HUES48 (cell line): ENCODE results near the gene DNAI4.
"Not testable (repeated sequence)": the region's sequence is repeated elsewhere in the genome, so short reads cannot be mapped to it uniquely, and the experiment has no call there.

ENCODE experiments used
- H3K27ac ChIP-seq: one replicate; pipeline ENCODE4 v1.7.0; 2013; ENCODE audit warnings: low read depth, low read length, inconsistent platforms
- H3K27me3 ChIP-seq: 2 replicates; pipeline ENCODE4 v1.6.1; 2013; ENCODE audit warnings: mild to moderate bottlenecking, low read length; ENCODE audit not compliant: control insufficient read depth, insufficient read depth
- H3K36me3 ChIP-seq: 2 replicates; pipeline ENCODE4 v1.6.1; 2013; ENCODE audit warnings: low read length; ENCODE audit not compliant: control insufficient read depth, insufficient read depth
- H3K4me1 ChIP-seq: 2 replicates; pipeline ENCODE4 v1.6.1; 2013; ENCODE audit warnings: mild to moderate bottlenecking, low read length; ENCODE audit not compliant: control insufficient read depth, insufficient read depth
- H3K4me3 ChIP-seq: 2 replicates; pipeline ENCODE4 v1.5.1; 2013; ENCODE audit warnings: mild to moderate bottlenecking, low read depth, low read length
- H3K9ac ChIP-seq: 2 replicates; pipeline ENCODE4 v1.6.1; 2013; ENCODE audit warnings: mild to moderate bottlenecking, low read depth, low read length, moderate library complexity
- H3K9me3 ChIP-seq: 2 replicates; pipeline ENCODE4 v1.6.1; 2013; ENCODE audit warnings: low read length; ENCODE audit not compliant: control insufficient read depth, insufficient read depth

Gene DNAI4

DNA sequence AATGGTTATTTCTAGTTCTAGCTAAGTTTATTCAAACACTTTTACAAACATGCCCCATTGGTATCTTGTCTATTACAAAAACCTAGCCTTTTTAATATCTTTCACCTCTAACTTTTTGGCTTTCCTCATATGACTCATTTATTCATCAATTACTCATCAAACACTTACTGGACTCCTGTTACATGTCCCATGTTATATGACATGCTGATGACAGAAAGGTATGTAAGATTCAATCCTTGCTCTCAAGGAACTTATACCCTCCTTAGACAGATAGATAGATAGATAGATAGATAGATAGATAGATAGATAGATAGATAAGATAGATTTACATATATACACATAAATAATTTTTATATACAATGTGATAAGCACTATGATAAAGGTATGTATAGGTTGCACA is 89.7 kb downstream of the DNAI4 start:
- no peak overlapping the region for H3K27ac ChIP-seq
- H3K9me3 ChIP-seq = no peaks in the 10 kb centered on the region
- H3K4me1 ChIP-seq = no peaks in the 10 kb centered on the region
- no peaks in the 10 kb centered on the region for H3K27me3 ChIP-seq
- H3K9ac ChIP-seq = no peak overlapping the region
- no peak overlapping the region for H3K4me3 ChIP-seq
- no peaks in the 10 kb centered on the region for H3K36me3 ChIP-seq

DNA sequence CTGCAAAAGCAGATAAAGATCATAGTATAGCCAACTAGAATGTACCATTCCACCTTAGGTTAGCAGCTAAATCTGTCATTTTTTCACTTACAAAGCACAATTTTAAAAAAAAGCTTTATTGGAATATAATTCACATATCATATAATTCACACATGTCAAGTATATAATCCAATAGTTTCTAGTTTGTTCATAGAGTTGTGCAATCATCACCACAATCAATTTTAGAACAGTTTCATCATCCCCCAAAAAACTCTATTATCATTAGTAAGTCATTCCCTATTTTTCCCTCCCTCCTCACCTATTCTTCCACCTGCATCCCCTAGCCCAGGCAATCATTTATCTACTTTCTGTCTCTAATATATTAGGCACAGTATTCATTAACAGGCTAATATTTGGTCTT is 91.5 kb downstream of the DNAI4 start:
- H3K9ac ChIP-seq = no peak overlapping the region
- H3K9me3 ChIP-seq = no peaks in the 10 kb centered on the region
- H3K27me3 ChIP-seq = no peaks in the 10 kb centered on the region
- no peak overlapping the region for H3K4me3 ChIP-seq
- no peaks in the 10 kb centered on the region for H3K4me1 ChIP-seq
- H3K36me3 ChIP-seq = no peaks in the 10 kb centered on the region
- H3K27ac ChIP-seq = no peak overlapping the region

DNA sequence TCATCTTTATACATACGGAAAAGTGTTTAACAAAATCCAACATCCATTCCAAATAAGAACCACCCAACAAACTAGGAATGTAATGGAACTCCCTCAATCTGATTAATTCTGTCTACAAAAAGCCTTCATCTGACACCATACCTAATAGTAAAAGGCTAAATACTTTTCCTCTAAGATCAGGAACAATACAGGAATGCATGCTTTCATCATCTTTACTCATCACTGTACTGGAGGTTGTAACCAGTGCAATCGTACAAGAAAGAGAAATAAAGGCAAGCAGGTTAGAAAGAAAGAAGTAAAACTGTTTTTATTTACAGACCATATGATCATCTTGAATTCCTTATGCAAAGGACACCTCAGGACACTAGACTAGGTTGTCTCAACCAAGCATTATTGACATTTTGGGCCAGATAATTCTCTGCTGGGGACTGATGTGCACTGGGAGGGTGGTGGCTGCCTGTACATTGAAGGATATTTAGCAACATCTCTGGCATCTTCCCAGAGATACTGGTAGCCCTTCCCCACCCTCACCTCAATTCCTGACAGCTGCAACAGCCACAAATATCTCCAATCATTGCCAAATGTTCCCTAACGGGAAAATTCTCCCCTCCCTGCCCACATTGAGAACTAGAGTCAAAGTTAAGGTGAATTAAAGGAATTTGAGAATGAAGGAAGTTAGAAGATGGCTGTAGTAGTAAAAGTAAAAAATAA is 93.0 kb downstream of the DNAI4 start:
- Histone ChIP-seq H3K27ac (no peak overlapping the region), H3K4me3 (no peak overlapping the region), H3K4me1 (no peaks in the 10 kb centered on the region), H3K9ac (no peak overlapping the region), H3K9me3 (no peaks in the 10 kb centered on the region), H3K27me3 (no peaks in the 10 kb centered on the region), H3K36me3 (no peaks in the 10 kb centered on the region)

DNA sequence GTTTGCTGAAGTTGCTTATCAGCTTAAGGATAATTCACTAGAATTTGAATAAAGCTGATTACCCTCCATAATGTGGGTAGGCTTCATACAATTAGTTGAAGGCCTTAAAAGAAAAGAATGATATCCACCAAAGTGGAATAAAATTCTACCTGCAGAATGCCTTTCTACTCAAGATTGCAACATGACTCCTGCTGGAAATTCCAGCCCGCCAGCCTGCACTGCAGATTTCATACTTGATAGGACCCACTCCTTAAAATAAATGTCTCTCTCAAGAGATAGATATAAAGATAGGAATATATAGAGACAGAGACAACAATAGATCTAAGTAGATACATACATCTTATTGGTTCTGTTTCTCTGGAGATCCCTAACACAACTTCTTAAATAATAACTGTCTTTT is 99.9 kb downstream of the DNAI4 start:
- no peak overlapping the region for H3K4me3 ChIP-seq
- H3K9ac ChIP-seq = no peak overlapping the region
- no peaks in the 10 kb centered on the region for H3K9me3 ChIP-seq
- H3K36me3 ChIP-seq = no peaks in the 10 kb centered on the region
- no peaks in the 10 kb centered on the region for H3K27me3 ChIP-seq
- H3K4me1 ChIP-seq = no peaks in the 10 kb centered on the region
- no peak overlapping the region for H3K27ac ChIP-seq

DNA sequence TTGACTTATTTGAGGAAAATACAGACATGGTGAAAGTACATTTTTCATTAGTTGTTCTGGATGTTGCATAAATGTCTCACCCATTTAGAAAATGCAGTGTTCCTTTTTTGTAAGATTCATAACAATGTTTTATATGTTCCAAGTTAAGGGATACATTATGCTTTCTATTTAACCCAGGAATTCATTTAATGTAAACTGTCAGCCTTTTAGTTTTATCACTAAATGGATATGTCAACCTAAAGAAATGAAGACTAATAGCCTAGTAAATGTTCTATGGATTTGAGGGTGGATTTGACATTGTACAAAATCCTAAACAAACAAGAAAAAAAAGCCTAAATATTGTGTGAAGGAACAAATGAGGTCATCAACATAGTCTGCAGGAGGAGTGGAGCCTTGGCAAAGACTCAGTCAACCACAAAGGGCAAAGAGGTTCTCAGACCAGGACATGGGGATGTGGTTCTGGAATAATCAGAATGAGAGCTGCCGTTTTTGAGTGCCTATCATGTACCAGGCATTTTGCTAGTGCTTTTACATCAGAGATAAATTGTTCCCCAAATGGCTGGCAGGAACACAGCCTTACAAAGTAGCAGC is 114.8 kb downstream of the DNAI4 start:
- Histone ChIP-seq H3K9me3 (no peaks in the 10 kb centered on the region), H3K9ac (no peak overlapping the region)

DNA sequence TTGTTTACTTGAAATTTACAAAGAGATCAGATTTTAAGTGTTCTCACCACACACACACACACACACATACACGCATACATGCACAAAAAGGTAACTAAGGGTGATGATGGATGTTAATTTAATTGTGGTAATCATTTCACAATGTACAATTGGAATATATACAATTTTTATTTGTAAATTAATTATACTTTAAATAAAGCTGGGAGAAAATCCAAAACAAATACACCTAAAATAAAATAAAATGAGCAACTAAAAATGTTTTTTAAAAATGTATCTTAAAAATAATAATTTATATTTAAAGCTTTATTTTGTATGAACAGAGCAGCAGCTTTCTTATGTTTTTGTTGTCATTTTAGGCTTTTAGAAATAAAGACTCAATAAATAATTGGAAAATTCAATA is 115.4 kb downstream of the DNAI4 start:
- Histone ChIP-seq H3K36me3 (no peaks in the 10 kb centered on the region), H3K4me1 (no peaks in the 10 kb centered on the region), H3K9me3 (no peaks in the 10 kb centered on the region), H3K27ac (no peak overlapping the region), H3K4me3 (no peak overlapping the region), H3K9ac (no peak overlapping the region), H3K27me3 (no peaks in the 10 kb centered on the region)

More for the DNA sequence above, 114.8 kb downstream of the DNAI4 start:
- no peak overlapping the region for H3K27ac ChIP-seq
- H3K4me3 ChIP-seq = no peak overlapping the region
- H3K27me3 ChIP-seq = no peaks in the 10 kb centered on the region
- H3K36me3 ChIP-seq = no peaks in the 10 kb centered on the region
- no peaks in the 10 kb centered on the region for H3K4me1 ChIP-seq

DNA sequence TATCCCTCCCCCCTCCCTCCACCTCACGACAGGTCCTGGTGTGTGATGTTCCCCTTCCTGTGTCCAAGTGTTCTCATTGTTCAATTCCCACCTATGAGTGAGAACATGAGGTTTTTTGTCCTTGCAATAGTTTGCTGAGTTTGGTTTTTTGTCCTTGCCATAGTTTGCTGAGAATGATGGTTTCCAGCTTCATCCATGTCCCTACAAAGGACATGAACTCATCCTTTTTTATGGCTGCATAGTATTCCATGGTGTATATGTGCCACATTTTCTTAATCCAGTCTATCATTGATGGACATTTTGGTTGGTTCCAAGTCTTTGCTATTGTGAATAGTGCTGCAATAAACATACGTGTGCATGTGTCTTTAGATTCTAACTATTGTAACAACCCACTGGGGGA is 128.8 kb downstream of the DNAI4 start:
- not testable (repeated sequence) for H3K9ac ChIP-seq

DNA sequence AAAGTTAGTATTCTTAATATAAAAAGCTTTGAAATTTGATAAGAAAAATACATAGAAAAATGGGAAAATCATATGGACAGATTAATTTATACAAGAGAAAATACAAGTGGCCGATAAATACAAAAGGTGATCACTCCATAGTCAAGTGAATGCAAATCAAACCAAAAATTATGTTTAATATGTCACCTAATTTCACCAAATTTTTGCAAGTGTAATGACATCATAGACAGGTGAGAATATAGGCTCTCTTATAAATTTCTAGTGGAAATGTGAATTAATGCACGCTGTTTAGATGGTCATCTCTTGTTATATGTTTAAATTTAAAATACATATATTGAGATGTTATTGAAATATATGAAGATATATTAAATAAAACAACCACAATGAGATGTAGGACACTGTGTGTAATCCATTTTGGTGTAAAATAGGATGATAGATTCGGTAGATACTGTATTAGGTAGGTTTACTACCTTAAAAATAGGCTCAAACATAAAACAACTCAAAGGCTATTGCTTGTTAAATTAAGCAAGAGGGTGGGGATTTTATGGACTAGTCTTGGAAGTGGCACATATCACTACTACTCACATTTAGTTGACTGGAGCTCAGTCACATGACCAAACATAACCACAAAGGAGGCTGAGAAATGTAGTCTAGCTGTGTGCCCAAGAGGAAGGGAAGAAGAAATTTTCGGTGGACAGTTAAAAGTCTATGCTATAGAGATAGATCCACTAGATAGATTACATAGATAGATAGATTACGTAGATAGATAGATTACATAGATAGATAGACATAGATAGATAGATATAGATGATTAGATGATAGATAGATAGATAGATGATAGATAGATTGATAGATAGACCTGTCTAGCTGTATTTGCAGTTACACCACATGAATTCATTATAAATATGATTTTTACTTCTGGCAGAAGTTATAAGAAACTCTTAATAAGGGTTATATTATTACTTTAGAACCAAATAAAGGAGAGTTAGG is 132.7 kb downstream of the DNAI4 start:
- no peak overlapping the region for H3K4me3 ChIP-seq
- no peaks in the 10 kb centered on the region for H3K4me1 ChIP-seq
- H3K27me3 ChIP-seq = no peaks in the 10 kb centered on the region
- no peaks in the 10 kb centered on the region for H3K9me3 ChIP-seq
- no peak overlapping the region for H3K27ac ChIP-seq
- no peak overlapping the region for H3K9ac ChIP-seq
- H3K36me3 ChIP-seq = no peaks in the 10 kb centered on the region

More for the DNA sequence above, 128.8 kb downstream of the DNAI4 start:
- H3K4me1 ChIP-seq, H3K9me3 ChIP-seq, H3K27me3 ChIP-seq, H3K27ac ChIP-seq, H3K36me3 ChIP-seq, H3K4me3 ChIP-seq: not testable (repeated sequence)

DNA sequence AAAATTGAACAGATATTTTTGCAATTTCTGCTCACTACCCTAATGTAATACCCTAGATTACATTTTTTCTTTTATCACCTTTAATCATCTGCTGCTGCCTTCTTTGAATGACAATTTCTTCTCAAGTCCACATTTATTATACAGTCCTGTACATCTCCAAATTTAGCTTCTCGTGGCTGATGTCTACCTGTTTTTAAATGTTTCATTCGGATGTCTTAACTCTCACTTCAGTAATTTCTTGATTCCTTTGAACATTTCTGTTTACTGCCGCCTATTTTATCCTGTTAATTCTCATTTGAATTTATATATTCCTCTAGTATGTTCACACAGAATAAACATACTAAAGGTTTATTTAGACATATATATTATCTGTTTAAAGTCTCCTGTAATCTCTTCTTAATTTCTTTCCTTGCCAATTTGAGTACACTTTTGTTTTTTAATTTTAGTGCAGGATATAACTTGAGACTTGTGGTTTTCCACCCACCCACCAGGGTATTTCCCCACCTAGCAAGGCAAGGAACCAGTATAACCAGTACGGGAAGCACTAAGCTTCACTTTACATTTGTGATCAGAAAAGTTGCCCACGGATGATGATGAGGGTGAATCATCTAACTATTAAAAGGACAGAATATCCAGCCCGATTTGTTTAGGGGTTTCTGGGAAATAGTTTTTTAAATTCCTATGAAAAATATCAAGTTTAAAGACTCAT is 136.3 kb downstream of the DNAI4 start:
- H3K9me3 ChIP-seq = no peaks in the 10 kb centered on the region
- no peak overlapping the region for H3K9ac ChIP-seq
- H3K4me3 ChIP-seq = no peak overlapping the region
- no peak overlapping the region for H3K27ac ChIP-seq
- no peaks in the 10 kb centered on the region for H3K36me3 ChIP-seq
- no peaks in the 10 kb centered on the region for H3K27me3 ChIP-seq
- H3K4me1 ChIP-seq = no peaks in the 10 kb centered on the region

DNA sequence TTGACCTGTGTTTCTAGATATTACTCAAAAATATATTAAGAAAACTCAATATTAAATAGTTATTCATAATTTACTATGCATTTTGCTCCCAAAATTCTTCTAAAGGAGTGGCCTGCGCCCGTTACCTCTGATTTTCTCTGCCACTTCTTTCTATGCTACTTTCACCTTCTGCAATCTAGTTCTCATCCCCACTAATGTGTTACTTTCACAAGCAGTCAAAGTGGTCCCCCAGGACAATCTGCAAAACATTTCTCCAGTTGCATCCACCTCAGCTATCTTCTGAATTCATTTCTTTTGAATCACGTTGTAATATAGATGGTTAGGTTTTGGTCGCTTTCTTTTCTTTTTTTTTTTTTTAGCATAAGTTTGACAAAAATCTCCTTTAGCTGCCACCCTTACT is 137.0 kb downstream of the DNAI4 start:
- Histone ChIP-seq H3K9me3 (no peaks in the 10 kb centered on the region), H3K27me3 (no peaks in the 10 kb centered on the region), H3K36me3 (no peaks in the 10 kb centered on the region), H3K9ac (no peak overlapping the region), H3K4me3 (no peak overlapping the region), H3K4me1 (no peaks in the 10 kb centered on the region), H3K27ac (no peak overlapping the region)
